CD8-positive, alpha-beta memory T cell (primary cell): Measurements from ENCODE around the gene PSME3IP1. TPM values are rescaled to one million over a fixed set of nuclear protein-coding genes. Genes with fewer than 3 reads are reported as not detected.
"Not testable (repeated sequence)": the region's sequence is repeated elsewhere in the genome, so short reads cannot be mapped to it uniquely, and the experiment has no call there.

ENCODE experiments used
- CTCF ChIA-PET: fragments of 350-600 bp; sonication (Branson Sonifier 250); formaldehyde crosslinking; loops from one replicate; lab custom pipeline; 2021; ENCODE audit warnings: antibody characterized with exemption; lab: Charles Lee
- POLR2A ChIA-PET: fragments of 350-600 bp; sonication (Branson Sonifier 250); formaldehyde crosslinking; loops from one replicate; lab custom pipeline; 2021; ENCODE audit warnings: antibody characterized with exemption; lab: Charles Lee
- DNase-seq, 5 donors: peaks; one replicate each; pipeline versions ENCODE4 v3.0.0 to v3.0.0-alpha.2; 2020 to 2022; ENCODE audit warnings: mixed read lengths in 1 of 5
- H3K27ac ChIP-seq: one replicate; pipeline ENCODE4 v1.7.0; 2013; ENCODE audit warnings: low read depth, mild to moderate bottlenecking, low read length, moderate library complexity
- H3K27me3 ChIP-seq: 2 replicates; pipeline ENCODE4 v1.7.0; 2013; ENCODE audit warnings: low read length, mild to moderate bottlenecking; ENCODE audit not compliant: insufficient read depth, poor library complexity, severe bottlenecking
- H3K36me3 ChIP-seq: 2 replicates; pipeline ENCODE4 v1.7.0; 2013; ENCODE audit warnings: mild to moderate bottlenecking, low read length, moderate library complexity; ENCODE audit not compliant: insufficient read depth
- H3K4me1 ChIP-seq: 2 replicates; pipeline ENCODE4 v1.7.0; 2013; ENCODE audit warnings: mild to moderate bottlenecking, low read length, moderate library complexity; ENCODE audit not compliant: insufficient read depth
- H3K4me3 ChIP-seq: 2 replicates; pipeline ENCODE4 v1.7.0; 2013; ENCODE audit warnings: mild to moderate bottlenecking, low read length
- H3K9me3 ChIP-seq: 2 replicates; pipeline ENCODE4 v1.7.0; 2013; ENCODE audit warnings: mild to moderate bottlenecking, low read length
- H3K27ac Mint-ChIP-seq, 8 donors: one replicate each; pipeline ENCODE4 v1.8.0; 2020 to 2021; ENCODE audit warnings: mixed read lengths in 8 of 8, mild to moderate bottlenecking in 6 of 8, inconsistent platforms in 3 of 8, moderate library complexity in 3 of 8
- H3K27me3 Mint-ChIP-seq, 2 donors: one replicate each; pipeline ENCODE4 v1.8.0; 2020 to 2021; ENCODE audit warnings: mixed read lengths in 2 of 2, mild to moderate bottlenecking in 1 of 2, moderate library complexity in 1 of 2
- H3K36me3 Mint-ChIP-seq, 3 donors: one replicate each; pipeline ENCODE4 v1.8.0; 2020 to 2021; ENCODE audit warnings: mixed read lengths in 3 of 3, inconsistent platforms in 1 of 3, mild to moderate bottlenecking in 1 of 3
- H3K4me1 Mint-ChIP-seq, 3 donors: one replicate each; pipeline ENCODE4 v1.8.0; 2020 to 2021; ENCODE audit warnings: mixed read lengths in 3 of 3, inconsistent platforms in 1 of 3, mild to moderate bottlenecking in 1 of 3
- H3K4me3 Mint-ChIP-seq, 7 donors: one replicate each; pipeline ENCODE4 v1.8.0; 2020 to 2021; ENCODE audit warnings: mixed read lengths in 7 of 7, mild to moderate bottlenecking in 6 of 7, moderate library complexity in 4 of 7, inconsistent platforms in 2 of 7
- H3K9me3 Mint-ChIP-seq, 5 donors: one replicate each; pipeline ENCODE4 v1.8.0; 2020 to 2022; ENCODE audit warnings: mixed read lengths in 5 of 5, mild to moderate bottlenecking in 3 of 5, moderate library complexity in 2 of 5, inconsistent platforms in 1 of 5
- polyA plus RNA-seq: library from polyadenylated mRNA; unstranded; fragments of 300-500 nt; fragmentation: Illumina TruSeq; gene quantifications from one replicate; pipeline ENCODE4 v1.2.3, GENCODE V29; 2021
- total RNA-seq, 2 experiments: library from RNA; stranded (reverse); gene quantifications; one replicate each; pipeline ENCODE4 v1.2.3, GENCODE V29; 2021

The PSME3IP1 gene
- total and polyA plus RNA-seq, 3 experiments from 2014 or later = 62.3 to 111 (median 103) TPM

GRCh38 chr16:57208926-57209325 lies 23.1 kb upstream of the PSME3IP1 start:
- no peaks in the 10 kb centered on the region for H3K27me3 ChIP-seq
- no peaks in the 10 kb centered on the region for H3K9me3 Mint-ChIP-seq
- H3K4me1 Mint-ChIP-seq = peaks cover 0 to 1% (median 0%) of the 10 kb centered on the region in 3 donors
- no peaks in the 10 kb centered on the region for H3K9me3 ChIP-seq
- no peak overlapping the region for H3K27ac ChIP-seq
- ChIA-PET POLR2A (interaction anchor here (0.5 kb wide), 1 partner anchor 159 kb away, joined by 3 read pairs; no protein-coding TSS in a partner anchor), CTCF (interaction anchor here (1.9 kb wide), 1 partner anchor 91 kb away, joined by 4 read pairs; no protein-coding TSS in a partner anchor)
- peaks cover 45% of the 10 kb centered on the region for H3K36me3 ChIP-seq
- DNase-seq = no peak
- H3K36me3 Mint-ChIP-seq = peaks cover 14 to 79% (median 22%) of the 10 kb centered on the region in 3 donors
- no peak overlapping the region for H3K4me3 Mint-ChIP-seq
- H3K4me3 ChIP-seq = no peak overlapping the region
- no peaks in the 10 kb centered on the region for H3K4me1 ChIP-seq
- no peaks in the 10 kb centered on the region for H3K27me3 Mint-ChIP-seq
- H3K27ac Mint-ChIP-seq = no peak overlapping the region

GRCh38 chr16:57204675-57205074 lies 18.8 kb upstream of the PSME3IP1 start:
- ChIA-PET CTCF (no interaction called here), POLR2A (no interaction called here)
- Mint-ChIP-seq H3K27ac (no peak overlapping the region), H3K4me3 (no peak overlapping the region), H3K27me3 (no peaks in the 10 kb centered on the region), H3K9me3 (no peaks in the 10 kb centered on the region), H3K36me3 (peaks cover 0 to 50% (median 17%) of the 10 kb centered on the region in 3 donors), H3K4me1 (peaks cover 6 to 9% (median 7%) of the 10 kb centered on the region in 3 donors)
- peaks cover 34% of the 10 kb centered on the region for H3K36me3 ChIP-seq
- no peak overlapping the region for H3K4me3 ChIP-seq
- DNase-seq = no peak
- H3K27me3 ChIP-seq = no peaks in the 10 kb centered on the region
- H3K4me1 ChIP-seq = no peaks in the 10 kb centered on the region
- no peak overlapping the region for H3K27ac ChIP-seq
- no peaks in the 10 kb centered on the region for H3K9me3 ChIP-seq

GRCh38 chr16:57203451-57203850 lies 17.6 kb upstream of the PSME3IP1 start:
- H3K4me1 ChIP-seq = no peaks in the 10 kb centered on the region
- Mint-ChIP-seq H3K4me1 (peaks cover 9 to 12% (median 10%) of the 10 kb centered on the region in 3 donors), H3K4me3 (no peak overlapping the region), H3K36me3 (peaks cover 0 to 46% (median 13%) of the 10 kb centered on the region in 3 donors), H3K27ac (peak overlapping the region in 4 of 8 donors; percentile 17 to 84 (median 56)), H3K27me3 (no peaks in the 10 kb centered on the region), H3K9me3 (no peaks in the 10 kb centered on the region)
- H3K27me3 ChIP-seq = no peaks in the 10 kb centered on the region
- H3K9me3 ChIP-seq = no peaks in the 10 kb centered on the region
- H3K4me3 ChIP-seq = no peak overlapping the region
- DNase-seq = no peak
- CTCF ChIA-PET = no interaction called here
- H3K27ac ChIP-seq = no peak overlapping the region
- H3K36me3 ChIP-seq = peaks cover 27% of the 10 kb centered on the region
- POLR2A ChIA-PET = no interaction called here

- H3K27ac Mint-ChIP-seq = peak overlapping the region in 1 of 8 donors; percentile 63
- Histone ChIP-seq H3K9me3 (no peaks in the 10 kb centered on the region), H3K36me3 (peaks cover 20% of the 10 kb centered on the region), H3K27ac (no peak overlapping the region), H3K27me3 (no peaks in the 10 kb centered on the region), H3K4me3 (no peak overlapping the region), H3K4me1 (no peaks in the 10 kb centered on the region)
- H3K27me3 Mint-ChIP-seq = no peaks in the 10 kb centered on the region
- ChIA-PET POLR2A (interaction anchor here (0.6 kb wide), 1 partner anchor 683 kb away, joined by 7 read pairs; the partner anchor contains the start of gene BBS2), CTCF (no interaction called here)
- H3K4me1 Mint-ChIP-seq = peaks cover 12 to 15% (median 12%) of the 10 kb centered on the region in 3 donors
- peaks cover 0 to 37% (median 10%) of the 10 kb centered on the region in 3 donors for H3K36me3 Mint-ChIP-seq
- no peaks in the 10 kb centered on the region for H3K9me3 Mint-ChIP-seq
- no peak for DNase-seq
- no peak overlapping the region for H3K4me3 Mint-ChIP-seq
Measured at GRCh38 chr16:57202095-57202886, 16.5 kb upstream of the PSME3IP1 start.

DNA sequence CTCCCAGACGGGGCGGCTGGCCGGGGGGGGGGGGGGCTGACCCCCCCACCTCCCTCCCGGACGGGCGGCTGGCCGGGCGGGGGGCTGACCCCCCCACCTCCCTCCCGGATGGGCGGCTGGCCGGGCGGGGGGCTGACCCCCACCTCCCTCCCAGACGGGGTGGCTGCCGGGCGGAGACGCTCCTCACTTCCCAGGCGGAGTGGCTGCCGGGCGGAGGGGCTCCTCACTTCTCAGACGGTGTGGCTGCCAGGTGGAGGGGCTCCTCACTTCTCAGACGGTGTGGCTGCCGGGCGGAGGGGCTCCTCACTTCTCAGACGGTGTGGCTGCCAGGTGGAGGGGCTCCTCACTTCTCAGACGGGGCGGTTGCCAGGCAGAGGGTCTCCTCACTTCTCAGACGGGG lies 15.1 kb upstream of the PSME3IP1 start:
- CTCF ChIA-PET, H3K27me3 ChIP-seq, H3K27ac ChIP-seq, DNase-seq, POLR2A ChIA-PET, H3K27me3 Mint-ChIP-seq, H3K27ac Mint-ChIP-seq, H3K9me3 ChIP-seq, H3K4me3 Mint-ChIP-seq, H3K9me3 Mint-ChIP-seq, H3K4me1 ChIP-seq, H3K4me3 ChIP-seq: not testable (repeated sequence)
- H3K4me1 Mint-ChIP-seq = peaks cover 21 to 25% (median 24%) of the 10 kb centered on the region in 3 donors
- peaks cover 11% of the 10 kb centered on the region for H3K36me3 ChIP-seq
- H3K36me3 Mint-ChIP-seq = peaks cover 0 to 36% (median 13%) of the 10 kb centered on the region in 3 donors

- H3K27me3 ChIP-seq, H3K4me3 Mint-ChIP-seq, H3K4me1 ChIP-seq, H3K27ac Mint-ChIP-seq, H3K27ac ChIP-seq, H3K9me3 Mint-ChIP-seq, DNase-seq, POLR2A ChIA-PET, CTCF ChIA-PET, H3K27me3 Mint-ChIP-seq, H3K9me3 ChIP-seq, H3K4me3 ChIP-seq: not testable (repeated sequence)
- Mint-ChIP-seq H3K36me3 (peaks cover 0 to 30% (median 10%) of the 10 kb centered on the region in 3 donors), H3K4me1 (peaks cover 21 to 26% (median 24%) of the 10 kb centered on the region in 3 donors)
- H3K36me3 ChIP-seq = peaks cover 11% of the 10 kb centered on the region
Measured at GRCh38 chr16:57200321-57200720, 14.5 kb upstream of the PSME3IP1 start.

DNA sequence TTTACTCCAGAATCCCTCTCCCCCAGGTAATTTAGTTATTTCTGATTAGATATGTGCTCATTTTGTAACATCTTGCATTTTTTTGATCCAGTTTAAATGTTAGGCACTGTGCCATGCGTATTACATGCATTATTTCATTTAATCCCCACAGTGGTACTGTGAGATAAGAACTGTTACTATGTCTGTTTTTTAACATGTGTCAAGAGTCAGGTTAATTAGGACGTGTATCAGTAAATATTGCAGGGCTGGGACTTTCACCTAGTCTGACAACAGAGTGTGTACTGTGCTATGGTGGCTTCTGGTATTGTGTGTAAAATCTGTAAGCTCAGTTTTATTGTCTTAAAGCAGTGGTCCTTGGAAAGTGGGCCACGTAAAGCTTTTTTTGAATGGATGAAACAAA lies 10.9 kb upstream of the PSME3IP1 start:
- H3K27me3 Mint-ChIP-seq = no peaks in the 10 kb centered on the region
- no peaks in the 10 kb centered on the region for H3K27me3 ChIP-seq
- DNase-seq = no peak
- H3K27ac Mint-ChIP-seq = no peak overlapping the region
- no peaks in the 10 kb centered on the region for H3K9me3 Mint-ChIP-seq
- H3K36me3 Mint-ChIP-seq = peaks cover 0 to 24% (median 3%) of the 10 kb centered on the region in 3 donors
- POLR2A ChIA-PET = no interaction called here
- H3K4me3 ChIP-seq = no peak overlapping the region
- peaks cover 28 to 39% (median 35%) of the 10 kb centered on the region in 3 donors for H3K4me1 Mint-ChIP-seq
- CTCF ChIA-PET = no interaction called here
- no peaks in the 10 kb centered on the region for H3K4me1 ChIP-seq
- no peak overlapping the region for H3K27ac ChIP-seq
- H3K36me3 ChIP-seq = no peaks in the 10 kb centered on the region
- H3K9me3 ChIP-seq = no peaks in the 10 kb centered on the region
- H3K4me3 Mint-ChIP-seq = no peak overlapping the region

- H3K27me3 Mint-ChIP-seq = no peaks in the 10 kb centered on the region
- H3K36me3 ChIP-seq = no peaks in the 10 kb centered on the region
- DNase-seq = no peak
- no peak overlapping the region for H3K27ac ChIP-seq
- POLR2A ChIA-PET = no interaction called here
- peak overlapping the region in 3 of 8 donors; percentile 46 to 58 (median 52) for H3K27ac Mint-ChIP-seq
- peaks cover 0 to 24% (median 3%) of the 10 kb centered on the region in 3 donors for H3K36me3 Mint-ChIP-seq
- H3K4me3 Mint-ChIP-seq = no peak overlapping the region
- H3K4me1 ChIP-seq = no peaks in the 10 kb centered on the region
- H3K27me3 ChIP-seq = no peaks in the 10 kb centered on the region
- CTCF ChIA-PET = no interaction called here
- H3K4me3 ChIP-seq = no peak overlapping the region
- no peaks in the 10 kb centered on the region for H3K9me3 ChIP-seq
- H3K9me3 Mint-ChIP-seq = no peaks in the 10 kb centered on the region
- H3K4me1 Mint-ChIP-seq = peaks cover 28 to 41% (median 38%) of the 10 kb centered on the region in 3 donors
Measured at GRCh38 chr16:57196286-57196685, 10.4 kb upstream of the PSME3IP1 start.
